NCI-H82 treated with DMSO at 0.1 percent for 48 hours (cell line): ENCODE data around the gene MAGEA3.
"Not testable (repeated sequence)": the region's sequence is repeated elsewhere in the genome, so short reads cannot be mapped to it uniquely, and the experiment has no call there.

Experiments
- DNase-seq: peaks from one replicate; lab custom pipeline; 2025; ENCODE audit not compliant: unreplicated experiment; lab: John Stamatoyannopoulos, UW

The MAGEA3 gene, protein sequence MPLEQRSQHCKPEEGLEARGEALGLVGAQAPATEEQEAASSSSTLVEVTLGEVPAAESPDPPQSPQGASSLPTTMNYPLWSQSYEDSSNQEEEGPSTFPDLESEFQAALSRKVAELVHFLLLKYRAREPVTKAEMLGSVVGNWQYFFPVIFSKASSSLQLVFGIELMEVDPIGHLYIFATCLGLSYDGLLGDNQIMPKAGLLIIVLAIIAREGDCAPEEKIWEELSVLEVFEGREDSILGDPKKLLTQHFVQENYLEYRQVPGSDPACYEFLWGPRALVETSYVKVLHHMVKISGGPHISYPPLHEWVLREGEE

DNA sequence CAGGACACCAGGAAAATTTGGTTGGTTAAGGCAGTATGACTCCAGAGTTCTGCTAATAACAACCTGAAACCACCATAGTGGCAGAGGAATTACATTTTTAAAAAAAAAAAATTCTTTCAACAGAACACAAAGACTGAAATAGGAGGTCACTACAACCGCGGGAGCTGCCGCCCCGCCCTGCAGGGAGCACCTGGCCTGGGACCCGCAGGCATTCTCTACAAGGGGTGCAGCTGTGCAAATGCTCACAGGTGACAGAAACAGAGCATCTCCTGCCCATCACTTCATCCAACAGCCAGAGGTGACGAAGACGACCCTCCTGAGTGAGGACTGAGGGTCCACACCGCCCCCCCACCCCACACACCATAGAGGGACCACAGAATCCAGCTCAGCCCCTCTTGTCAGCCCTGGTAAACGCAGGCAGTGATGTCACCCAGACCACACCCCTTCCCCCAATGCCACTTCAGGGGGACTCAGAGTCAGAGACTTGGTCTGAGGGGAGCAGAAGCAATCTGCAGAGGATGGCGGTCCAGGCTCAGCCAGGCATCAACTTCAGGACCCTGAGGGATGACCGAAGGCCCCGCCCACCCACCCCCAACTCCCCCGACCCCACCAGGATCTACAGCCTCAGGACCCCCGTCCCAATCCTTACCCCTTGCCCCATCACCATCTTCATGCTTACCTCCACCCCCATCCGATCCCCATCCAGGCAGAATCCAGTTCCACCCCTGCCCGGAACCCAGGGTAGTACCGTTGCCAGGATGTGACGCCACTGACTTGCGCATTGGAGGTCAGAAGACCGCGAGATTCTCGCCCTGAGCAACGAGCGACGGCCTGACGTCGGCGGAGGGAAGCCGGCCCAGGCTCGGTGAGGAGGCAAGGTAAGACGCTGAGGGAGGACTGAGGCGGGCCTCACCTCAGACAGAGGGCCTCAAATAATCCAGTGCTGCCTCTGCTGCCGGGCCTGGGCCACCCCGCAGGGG is at the start of gene MAGEA3:
MAGEA3 (plus strand) TSS at position 843 of the 980 bp plus-strand sequence. CDS start 2,039 bp downstream, outside the sequence.
- not testable (repeated sequence) for DNase-seq

GRCh38 chrX:152652060-152652459 is 46.5 kb upstream of the MAGEA3 start:
- no peak for DNase-seq

- no peak for DNase-seq
These were observed 46.1 kb upstream of the MAGEA3 start for GRCh38 chrX:152652467-152652866.

DNA sequence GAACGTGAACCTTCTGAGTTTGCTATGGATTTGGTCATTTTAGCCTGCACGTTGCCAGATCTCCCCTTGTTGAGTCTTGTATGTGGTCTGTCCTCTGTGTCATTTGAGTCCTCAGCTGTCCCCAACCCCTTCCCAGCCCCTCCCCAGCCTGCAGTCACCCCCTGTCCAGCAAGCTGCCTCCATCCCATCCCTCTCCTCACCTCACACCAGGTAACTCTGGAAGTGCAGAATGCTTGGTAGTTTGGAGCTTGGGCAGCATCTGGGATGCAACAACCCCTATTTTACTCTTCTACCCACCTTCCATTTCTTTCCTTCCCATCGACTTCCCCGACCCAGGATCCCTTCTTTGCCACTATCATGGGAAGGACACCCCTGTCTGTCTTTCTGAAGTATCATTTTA is 42.5 kb upstream of the MAGEA3 start:
- DNase-seq, result no peak

- no peak for DNase-seq
These were observed 41.7 kb upstream of the MAGEA3 start for GRCh38 chrX:152656890-152657289.

DNA sequence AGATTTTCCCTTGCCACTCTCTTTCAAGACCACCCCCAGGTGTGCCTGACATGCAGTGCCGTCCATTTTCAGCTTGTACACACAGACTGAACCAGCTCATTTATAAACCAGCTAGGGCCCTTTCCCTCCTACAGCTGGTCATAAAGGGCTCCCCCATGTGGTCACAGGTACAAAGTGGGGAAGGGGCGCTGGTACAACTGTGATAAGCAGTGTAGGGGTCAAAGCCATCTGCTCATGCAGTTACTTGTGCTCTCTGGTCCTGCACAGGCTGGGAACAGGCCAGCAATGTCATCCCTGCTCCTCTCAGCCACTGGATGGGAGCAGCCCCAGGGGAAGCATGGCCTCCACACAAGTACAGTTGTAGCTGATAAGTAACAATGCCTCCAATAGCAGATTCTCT is 40.3 kb upstream of the MAGEA3 start:
- peak; percentile 17 for DNase-seq

- DNase-seq, result no peak
These were observed 35.5 kb upstream of the MAGEA3 start for GRCh38 chrX:152663086-152663485.

- DNase-seq, result no peak
These were observed 24.5 kb upstream of the MAGEA3 start for GRCh38 chrX:152674135-152674534.

DNA sequence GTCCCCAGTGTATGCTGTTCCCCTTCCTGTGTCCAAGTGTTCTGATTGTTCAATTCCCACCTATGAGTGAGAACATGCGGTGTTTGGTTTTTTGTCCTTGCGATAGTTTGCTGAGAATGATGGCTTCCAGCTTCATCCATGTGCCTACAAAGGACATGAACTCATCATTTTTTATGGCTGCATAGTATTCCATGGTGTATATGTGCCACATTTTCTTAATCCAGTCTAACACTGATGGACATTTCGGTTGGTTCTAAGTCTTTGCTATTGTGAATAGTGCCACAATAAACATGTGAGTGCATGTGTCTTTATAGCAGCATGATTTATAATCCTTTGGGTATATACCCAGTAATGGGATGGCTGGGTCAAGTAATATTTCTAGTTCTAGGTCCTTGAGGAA is 23.9 kb upstream of the MAGEA3 start:
- not testable (repeated sequence) for DNase-seq

DNA sequence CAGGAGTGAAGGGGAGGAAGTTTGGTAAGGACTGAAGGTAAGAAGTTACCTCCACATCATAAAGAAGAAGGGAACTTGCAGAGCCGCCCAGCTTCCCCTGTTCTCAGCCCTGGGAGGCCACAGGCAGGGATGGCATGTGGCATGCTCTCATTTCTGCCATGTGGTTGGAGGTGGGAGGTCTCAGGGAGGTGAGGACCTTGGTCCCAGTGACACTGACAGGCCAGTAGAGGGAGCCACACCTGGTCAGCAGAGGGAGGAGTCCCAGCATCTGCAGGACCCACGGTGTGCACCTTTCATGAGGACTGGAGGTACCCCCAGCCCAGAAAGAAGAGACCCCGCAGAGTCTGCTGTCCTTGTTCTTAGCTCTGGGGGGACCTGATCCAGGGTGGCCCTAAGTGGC is 17.6 kb upstream of the MAGEA3 start:
- DNase-seq, result not testable (repeated sequence)

GRCh38 chrX:152700390-152700789 is 1.8 kb downstream of the MAGEA3 start:
- DNase-seq, result not testable (repeated sequence)

- not testable (repeated sequence) for DNase-seq
These were observed 7.9 kb downstream of the MAGEA3 start for GRCh38 chrX:152706500-152706899.

DNA sequence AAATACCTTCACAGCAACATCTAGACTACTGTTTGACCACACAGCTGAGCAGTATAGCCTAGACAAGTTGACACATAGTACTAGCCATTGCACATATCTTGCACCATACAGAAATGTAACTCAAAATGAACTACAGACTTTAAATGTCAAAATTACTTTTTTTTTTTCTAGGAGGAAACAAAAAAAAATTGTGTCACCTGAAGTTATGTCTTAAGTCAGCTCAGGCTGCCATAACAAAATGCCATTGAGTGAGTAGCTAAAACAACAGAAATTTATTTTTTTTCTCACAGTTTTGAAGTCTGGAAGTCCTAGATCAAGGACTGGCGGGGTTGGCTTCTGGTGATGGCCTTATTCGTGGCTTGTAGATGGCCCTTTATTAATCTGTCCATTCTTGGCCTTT is 10.6 kb downstream of the MAGEA3 start, which contains the start of gene CSAG2:
CSAG2 (minus strand) TSS at position 101 of the 400 bp plus-strand sequence. CDS start 161 bp downstream, outside the sequence.
- not testable (repeated sequence) for DNase-seq

GRCh38 chrX:152713195-152713594 is 14.6 kb downstream of the MAGEA3 start:
- not testable (repeated sequence) for DNase-seq

- DNase-seq, result not testable (repeated sequence)
These were observed 15.5 kb downstream of the MAGEA3 start, which contains the start of gene MAGEA2B for GRCh38 chrX:152713815-152714787. MAGEA2B (plus strand) TSS chrX:152714628; CDS start chrX:152717107, 2,479 bp downstream.

- DNase-seq, result no peak
These were observed 26.8 kb downstream of the MAGEA3 start for GRCh38 chrX:152725409-152725808.

DNA sequence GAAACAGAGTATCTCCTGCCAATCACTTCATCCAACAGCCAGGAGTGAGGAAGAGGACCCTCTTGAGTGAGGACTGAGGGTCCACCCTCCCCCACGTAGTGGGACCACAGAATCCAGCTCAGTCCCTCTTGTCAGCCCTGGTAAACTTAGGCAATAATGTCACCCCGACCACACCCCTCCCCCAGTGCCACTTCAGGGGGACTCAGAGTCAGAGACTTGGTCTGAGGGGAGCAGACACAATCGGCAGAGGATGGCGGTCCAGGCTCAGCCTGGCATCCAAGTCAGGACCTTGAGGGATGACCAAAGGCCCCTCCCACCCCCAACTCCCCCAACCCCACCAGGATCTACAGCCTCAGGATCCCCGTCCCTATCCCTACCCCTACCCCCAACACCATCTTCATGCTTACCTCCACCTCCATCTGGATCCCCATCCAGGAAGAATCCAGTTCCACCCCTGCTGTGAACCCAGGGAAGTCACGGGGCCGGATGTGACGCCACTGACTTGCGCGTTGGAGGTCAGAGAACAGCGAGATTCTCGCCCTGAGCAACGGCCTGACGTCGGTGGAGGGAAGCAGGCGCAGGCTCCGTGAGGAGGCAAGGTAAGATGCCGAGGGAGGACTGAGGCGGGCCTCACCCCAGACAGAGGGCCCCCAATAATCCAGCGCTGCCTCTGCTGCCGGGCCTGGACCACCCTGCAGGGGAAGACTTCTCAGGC is 34.8 kb downstream of the MAGEA3 start, which contains the start of the genes CSAG1 and MAGEA12:
CSAG1 (minus strand) TSS at position 461 of the 715 bp plus-strand sequence. CDS start 1,261 bp downstream, outside the sequence.
MAGEA12 (plus strand) TSS at position 497 of the 715 bp plus-strand sequence. CDS start 2,405 bp downstream, outside the sequence.
- peak; percentile 56 for DNase-seq

GRCh38 chrX:152734143-152734858 is 35.7 kb downstream of the MAGEA3 start:
- DNase-seq, result not testable (repeated sequence)

- DNase-seq, result no peak
These were observed 36.5 kb downstream of the MAGEA3 start for GRCh38 chrX:152735101-152735500.
